HG02943 (cell line): ENCODE data around the gene RNASE3.
"Not testable (repeated sequence)": the region's sequence is repeated elsewhere in the genome, so short reads cannot be mapped to it uniquely, and the experiment has no call there.

ENCODE experiments used
- ATAC-seq: cut with Tn5 transposase; IDR thresholded peaks from one replicate; pipeline ENCODE4 v1.9.1; 2021; ENCODE audit warnings: mild to moderate bottlenecking, low read depth, moderate library complexity; ENCODE audit not compliant: unreplicated experiment

The RNASE3 gene

DNA sequence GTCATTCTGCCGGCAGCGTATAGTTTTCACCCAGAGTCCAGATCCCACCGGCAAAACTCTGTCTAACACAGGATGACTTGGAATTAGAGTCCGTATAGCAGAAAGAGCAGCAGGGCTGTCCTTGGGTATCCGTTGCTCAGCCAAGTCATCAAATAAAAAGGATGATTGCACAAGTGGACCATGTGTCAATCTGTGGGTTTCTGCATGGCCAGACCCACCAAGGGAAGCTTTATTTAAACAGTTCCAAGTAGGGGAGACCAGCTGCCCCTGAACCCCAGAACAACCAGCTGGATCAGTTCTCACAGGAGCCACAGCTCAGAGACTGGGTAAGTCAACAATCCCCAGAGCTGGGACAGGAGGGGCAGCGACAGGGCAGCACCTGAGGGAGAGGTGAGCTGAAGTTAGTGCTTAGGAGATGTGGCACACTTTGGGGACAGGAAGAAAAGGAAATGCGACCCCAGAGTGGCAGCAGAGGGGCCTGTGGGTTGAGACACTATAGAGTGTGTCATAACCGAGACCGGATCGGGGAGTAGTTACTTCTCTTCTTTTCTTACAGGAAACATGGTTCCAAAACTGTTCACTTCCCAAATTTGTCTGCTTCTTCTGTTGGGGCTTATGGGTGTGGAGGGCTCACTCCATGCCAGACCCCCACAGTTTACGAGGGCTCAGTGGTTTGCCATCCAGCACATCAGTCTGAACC lies at the start of gene RNASE3:
TSS of gene RNASE3 (plus strand) at position 260 of the 700 bp plus-strand sequence. CDS start at position 562, 302 bp downstream.
- ATAC-seq: not testable (repeated sequence)

DNA sequence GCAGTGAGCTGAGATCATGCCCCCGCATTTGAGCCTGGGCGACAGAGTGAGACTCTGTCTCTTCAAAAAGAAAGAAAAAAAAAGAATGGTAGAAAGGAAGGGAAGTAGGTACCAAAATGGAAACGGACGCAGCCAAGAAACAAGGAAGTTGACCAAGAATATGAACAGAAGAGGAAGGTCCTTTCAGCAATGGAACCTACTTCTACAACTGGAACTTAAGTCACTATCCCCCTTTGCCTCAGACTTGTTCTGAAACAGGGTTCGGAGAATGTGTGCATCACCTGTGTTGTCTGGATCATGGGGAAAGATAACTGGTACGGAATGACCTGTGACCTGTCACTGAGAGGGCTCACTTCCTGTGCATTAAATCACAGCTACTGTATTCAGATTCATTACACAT lies 44.6 kb upstream of the RNASE3 start:
- ATAC-seq: no peak

DNA sequence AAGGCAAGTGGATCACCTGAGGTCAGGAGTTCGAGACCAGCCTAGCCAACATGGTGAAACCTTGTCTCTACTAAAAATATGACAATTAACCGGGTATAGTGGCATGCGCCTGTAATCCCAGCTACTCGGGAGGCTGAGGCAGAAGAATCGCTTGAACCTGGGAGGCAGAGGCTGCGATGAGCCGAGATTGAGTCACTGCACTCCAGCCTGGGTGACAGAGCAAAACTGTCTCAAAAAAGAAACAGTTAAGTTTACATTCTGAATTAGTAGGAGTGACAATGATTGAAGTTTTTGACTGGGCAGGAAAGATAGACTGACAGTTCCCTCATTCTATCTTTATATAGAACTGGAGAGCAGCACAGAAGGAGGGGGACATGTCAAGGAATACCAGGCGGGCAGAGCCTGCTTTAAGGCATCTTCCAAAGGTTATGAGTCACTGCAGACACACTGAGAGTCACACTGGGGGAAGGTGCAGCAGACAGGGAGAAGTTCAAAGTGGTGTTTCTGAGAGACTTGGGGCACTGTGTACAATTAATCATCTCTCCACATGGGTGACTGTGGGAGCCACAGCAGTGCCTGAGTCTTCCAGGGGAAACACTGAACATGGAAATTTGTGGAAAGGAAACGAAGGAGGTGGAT lies 42.8 kb upstream of the RNASE3 start:
- ATAC-seq: no peak

DNA sequence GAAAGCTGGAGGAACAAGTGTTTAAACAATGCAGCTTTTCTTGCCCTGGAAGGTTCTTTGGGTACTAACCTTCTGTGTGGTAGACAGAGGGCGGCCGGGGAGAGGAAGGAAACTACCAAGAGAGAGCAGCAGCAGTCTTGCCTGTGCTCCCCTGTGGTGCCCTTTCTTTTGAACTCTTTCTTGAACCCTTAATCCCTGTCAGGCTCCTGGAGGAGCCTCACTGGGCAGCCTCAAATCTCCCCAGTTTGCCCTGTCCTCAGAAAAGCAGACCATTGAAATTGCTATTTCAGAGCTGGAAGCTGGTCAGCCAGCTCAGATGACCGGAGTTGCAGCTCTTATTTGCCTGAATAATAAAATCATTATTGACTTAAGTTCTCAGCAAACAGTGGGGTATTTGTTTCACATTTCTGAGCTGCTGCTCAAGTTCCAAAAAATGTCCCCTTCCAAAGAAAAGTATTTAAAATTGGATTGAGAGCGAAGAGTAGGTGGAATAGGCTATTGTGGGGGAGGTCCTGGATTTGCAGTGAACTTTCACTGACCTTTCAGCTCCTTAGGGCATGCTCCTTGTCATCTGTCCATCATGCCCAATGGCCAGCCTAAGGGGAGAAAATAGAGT lies 42.1 kb upstream of the RNASE3 start:
- no peak for ATAC-seq

DNA sequence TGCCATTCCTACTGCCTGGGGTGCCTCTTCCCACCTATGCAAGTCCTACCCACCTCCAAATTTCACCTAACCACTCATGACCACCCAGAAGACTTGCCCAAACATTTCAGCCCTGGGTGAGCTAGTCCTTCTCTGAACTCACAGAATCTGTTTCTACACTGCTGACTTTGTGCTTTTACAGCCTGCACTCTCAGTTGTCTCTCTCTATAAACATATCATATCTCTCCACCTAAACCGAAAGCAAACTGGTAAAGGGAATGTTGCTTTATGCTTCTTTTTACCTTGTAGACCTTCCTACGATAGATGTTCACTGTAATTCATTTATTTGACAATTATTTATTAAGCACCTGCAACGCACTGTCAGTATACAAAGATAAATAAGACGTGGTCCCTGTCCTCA lies 38.1 kb upstream of the RNASE3 start:
- no peak for ATAC-seq

DNA sequence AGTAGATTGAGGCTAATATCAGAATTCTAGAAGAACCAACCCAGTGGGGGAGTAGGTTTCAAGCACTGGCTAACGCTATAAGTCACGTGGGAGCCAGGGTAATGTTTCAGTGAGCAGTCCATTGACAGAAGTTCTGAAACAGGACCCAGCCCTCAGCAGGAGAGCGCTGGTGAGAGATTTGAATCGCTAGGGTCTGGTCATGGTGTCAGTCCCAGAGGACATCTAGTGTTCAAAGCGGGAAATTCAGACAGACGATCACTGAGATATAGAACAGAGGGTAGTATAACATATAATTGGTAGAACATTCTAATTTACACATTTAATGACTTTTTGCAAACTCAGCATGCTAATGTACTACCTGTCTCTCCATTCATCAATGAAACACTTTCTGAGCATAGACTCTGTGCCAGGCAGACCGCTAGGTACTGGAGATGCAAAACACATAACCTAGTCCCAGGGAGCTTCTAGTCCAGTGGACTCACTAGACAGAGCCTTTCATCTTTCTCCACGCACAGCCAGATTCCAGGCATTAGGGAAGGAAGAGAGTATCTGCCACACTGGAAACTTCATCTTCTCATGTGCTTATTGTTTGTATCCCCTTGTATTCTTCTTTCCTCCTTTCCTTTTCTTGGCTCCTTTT lies 35.4 kb upstream of the RNASE3 start:
- ATAC-seq: peak; percentile 87

DNA sequence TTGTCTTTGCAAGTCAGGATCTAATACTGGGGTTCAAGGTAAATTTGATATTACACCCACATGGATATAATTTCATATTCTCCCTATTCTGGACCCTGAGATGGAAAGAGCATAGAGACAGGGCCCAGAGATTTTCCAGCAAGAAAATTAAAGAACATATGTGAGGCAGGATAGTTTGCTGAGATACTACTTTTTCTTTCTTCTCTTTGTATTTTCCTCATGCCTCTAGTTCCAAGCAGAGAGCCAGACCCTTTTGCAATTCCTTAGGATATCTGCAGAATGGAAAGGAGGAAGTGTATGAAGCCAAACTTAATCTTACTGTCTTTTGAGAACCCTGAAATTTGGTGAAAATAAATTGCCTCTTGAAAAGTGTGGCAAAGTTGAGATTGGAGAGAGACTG lies 34.0 kb upstream of the RNASE3 start:
- no peak for ATAC-seq

DNA sequence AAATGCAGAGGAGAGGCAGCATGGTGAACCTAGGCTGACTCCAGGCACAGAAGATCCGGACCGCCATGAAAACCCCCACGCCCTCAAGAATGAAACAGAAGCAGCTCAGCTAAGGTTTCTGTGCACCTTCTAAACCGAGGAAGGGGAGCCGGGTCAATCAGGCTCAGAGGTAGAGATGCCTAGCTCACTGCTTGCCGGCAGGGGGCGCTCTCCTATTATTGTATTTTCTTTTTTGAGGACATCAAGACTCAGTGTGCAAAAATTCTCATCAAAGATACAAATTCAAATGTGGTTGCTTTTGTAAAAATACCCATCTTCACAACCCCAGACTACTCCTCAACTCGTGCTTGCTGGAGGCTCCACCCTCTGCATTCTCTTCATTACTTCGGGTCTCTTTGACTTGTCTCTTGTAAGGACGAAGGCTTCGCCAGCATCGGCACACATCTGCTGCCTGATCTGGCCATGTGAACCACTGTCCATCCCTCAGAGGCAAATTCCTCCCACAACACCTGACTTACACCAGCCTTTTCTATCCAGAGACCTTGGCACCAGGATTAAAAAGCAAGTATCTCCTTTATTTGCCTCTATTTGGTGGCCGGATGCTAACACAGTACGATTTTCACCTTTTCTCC lies 33.4 kb upstream of the RNASE3 start:
- no peak for ATAC-seq

DNA sequence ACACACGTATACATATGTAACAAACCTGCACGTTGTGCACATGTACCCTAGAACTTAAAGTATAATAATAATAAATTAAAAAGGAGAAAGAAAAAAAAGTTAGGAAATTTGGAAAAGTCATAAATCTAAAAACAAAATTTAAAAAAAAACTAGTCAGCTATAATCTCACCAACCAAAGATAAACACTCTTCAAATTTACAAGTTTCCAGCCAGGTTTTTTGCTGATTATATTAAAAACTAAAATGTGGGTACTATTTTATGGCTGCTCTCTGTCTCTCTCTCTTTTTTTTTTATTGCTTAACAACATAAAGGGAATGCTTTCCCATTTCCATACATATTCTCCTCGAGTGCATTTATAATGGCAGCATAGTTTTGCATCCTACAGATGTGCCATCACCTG lies 25.0 kb upstream of the RNASE3 start:
- no peak for ATAC-seq

DNA sequence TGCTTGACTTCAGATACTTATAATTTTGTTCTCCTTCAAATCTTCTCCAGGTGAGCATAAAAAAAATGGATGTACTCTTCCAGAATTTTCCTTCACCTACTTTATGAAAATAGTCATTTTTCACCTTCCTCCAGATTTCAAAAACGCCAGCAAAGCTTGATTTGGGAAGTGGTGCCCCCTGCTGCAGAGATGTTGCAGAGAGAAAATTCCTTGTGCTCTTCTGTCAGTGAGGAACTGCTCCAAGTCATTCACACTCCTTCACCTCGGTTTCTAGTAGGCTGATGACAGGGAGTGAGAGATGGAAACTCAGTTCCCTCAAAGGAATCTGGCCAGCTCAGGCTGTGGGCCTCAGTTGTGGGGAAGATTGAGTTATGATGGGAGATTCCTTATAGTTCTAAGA lies 24.2 kb upstream of the RNASE3 start:
- no peak for ATAC-seq

DNA sequence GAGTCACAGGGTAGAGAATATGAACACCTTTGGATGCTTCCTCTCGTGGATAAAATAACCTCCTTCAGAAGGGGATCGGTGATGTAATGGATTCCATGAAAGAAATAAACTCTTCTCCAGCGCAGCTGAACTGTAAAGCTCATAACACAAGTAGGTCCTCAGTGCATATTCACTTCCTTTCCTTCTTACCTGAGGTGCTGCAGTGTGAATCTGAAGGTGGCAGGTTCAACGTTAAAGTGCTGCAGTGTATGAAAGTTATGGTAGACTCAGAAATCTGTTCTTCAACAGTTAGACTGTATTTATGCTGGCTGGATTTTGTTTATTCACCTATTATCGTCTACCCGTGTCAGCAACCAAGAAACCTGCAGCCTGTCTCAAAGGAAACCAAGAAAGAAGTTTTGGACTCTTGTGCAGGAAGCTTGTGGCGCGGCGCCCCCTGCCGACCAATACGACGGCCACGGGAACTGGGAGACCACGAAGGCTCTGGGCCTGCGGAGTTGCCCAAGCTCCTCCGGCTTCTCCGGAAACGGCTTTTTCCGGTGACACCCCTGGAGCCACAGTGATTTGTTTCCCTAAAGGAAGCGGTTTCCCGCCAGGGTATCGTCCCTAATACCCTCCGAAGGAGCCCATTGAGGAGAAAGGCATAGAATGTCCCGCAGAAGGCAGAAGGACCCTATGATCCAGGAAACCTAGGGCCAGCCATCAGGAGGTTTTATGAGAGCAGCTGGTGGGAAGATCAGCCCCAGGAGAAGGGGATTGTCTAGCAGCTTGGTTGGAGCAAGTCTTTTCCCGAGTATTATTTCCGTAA lies 17.6 kb upstream of the RNASE3 start:
- ATAC-seq: peak; percentile 61

DNA sequence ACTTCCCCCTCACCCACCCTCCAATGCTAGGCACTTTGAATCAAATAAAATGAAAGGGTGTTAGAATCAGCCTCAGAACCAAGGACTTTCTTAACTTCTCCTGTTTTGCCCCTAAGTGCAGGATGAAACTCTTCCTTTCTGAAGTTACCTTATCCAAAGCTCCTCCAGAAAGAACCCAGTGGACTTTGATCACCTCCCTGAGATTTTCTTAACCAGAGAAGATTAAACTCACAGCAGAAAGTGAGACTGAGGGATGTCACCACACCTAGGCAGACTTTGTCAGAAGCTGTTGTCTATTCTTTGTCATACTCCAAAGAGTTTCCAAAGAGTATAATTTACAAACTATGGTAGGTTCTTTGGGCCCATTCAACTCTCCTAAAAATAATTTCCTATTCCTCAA lies 14.2 kb upstream of the RNASE3 start:
- no peak for ATAC-seq

DNA sequence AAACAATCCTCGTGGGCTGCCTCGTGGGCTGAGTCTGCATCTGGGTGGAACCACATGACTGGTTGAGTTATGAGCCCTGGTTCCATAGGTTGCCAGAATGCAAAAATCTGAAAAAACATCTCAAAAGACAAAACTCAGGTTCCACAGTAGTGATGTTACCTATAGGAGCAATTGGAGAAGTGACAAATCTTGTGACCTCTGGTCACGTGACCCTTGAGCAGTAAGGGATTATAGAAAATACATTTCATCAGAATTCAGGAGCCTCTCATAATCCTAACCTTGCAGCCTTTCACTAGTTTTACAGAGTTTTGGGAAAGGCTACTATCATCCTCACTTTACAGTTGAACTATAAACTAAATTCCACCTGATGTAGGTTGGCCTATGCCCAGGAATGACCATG lies 12.5 kb upstream of the RNASE3 start:
- ATAC-seq: no peak

DNA sequence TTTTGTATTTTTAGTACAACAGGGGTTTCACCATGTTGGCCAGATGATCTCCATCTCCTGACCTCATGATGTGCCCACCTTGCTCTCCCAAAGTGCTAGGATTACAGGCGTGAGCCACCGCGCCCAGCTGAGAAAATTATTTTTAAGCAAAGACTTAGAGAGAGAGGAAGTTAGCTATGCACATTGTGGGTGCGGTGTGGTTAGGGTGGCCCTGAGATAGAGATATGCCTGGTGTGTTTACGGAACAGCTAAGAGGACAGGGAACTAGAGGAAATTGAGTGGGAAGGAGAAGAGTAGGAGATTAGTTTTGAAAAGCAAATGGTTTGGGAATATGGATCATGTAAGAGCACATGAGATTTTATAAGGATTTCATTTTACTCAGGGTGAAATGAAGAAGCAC lies 10.0 kb upstream of the RNASE3 start:
- ATAC-seq: not testable (repeated sequence)

DNA sequence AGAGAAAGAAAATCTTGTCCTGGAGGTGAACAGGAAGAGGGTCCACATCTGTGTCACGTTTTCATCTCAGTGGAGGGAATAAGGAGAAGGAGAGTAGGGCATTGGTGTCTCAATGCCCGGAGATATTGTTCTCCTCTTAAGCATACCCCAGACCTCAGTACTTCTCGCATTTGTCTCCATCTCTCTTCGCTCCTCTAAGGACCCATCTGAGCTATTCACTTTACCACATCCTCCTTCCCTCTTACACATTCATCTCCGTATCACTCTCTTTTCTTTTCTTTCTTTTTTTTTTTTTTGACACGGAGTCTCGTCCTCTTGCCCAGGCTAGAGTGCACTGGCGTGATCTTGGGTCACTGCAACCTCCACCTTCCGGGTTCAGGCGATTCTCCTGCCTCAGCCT lies 8.4 kb upstream of the RNASE3 start:
- not testable (repeated sequence) for ATAC-seq

DNA sequence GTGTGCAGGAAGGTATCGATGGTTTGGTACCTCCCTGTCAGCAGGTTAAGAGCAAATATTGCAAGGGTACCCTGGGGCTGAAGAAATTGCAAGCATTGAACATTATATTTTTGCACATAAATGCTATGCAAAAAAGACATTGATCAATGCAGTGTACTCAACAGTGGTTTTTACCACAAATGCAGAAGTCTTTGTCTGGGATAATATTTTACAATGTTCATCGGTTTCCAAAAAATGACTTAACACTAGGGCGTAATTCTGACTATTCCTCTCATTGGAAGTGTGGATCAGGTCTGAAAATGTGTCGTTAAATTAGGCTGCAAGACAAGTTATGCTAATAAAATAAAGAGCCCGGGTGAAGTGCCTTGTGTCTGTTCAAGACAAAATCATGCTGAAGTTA lies 2.8 kb upstream of the RNASE3 start:
- not testable (repeated sequence) for ATAC-seq

DNA sequence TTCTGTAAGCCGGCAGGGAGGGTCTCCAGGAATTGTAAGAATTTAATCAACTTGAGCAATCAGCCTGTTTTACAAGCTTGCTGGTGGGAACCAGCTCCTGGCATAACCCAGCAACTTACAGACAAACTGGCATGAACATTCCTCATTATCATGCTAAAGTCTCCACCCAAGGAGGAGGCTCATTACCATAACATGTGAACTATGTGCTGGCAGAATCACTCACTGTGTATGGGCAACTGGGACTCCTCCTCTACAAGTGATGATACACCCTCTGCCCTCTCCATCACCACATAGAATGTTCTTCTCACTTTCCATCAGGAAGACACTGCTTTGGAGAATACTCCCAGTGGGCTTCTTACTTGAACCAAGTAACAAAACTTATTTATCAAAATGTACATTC lies 4.1 kb downstream of the RNASE3 start:
- not testable (repeated sequence) for ATAC-seq

DNA sequence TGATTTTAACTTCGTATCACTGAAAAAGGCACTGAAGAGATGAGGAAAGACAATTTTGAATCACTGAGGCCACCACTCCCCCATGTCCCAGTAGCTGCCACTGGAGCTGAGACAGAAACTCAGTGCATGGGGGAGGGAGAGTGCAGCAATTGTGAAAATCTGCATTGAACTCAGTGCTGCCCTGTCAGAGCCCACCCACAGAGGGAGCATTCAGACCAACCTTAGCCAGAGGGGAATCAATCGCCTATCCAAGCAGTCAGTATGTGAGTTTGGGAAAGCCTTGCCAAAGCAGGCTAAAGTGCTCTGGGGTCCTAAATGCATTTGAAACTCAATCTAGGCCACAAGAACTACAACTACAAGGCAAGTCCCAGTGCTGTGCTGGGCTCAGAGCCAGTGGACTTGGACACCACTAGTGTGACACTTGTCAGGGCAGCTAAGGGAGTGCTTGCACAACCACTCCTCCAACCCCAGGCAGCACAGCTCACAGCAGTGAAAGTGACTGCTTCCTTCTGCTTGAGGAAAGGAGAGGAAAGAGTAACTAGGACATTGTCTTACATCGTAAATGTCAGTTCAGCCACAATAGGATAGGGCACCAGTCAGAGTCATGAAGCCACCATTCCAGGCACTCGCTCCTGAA lies 13.3 kb downstream of the RNASE3 start:
- no peak for ATAC-seq

DNA sequence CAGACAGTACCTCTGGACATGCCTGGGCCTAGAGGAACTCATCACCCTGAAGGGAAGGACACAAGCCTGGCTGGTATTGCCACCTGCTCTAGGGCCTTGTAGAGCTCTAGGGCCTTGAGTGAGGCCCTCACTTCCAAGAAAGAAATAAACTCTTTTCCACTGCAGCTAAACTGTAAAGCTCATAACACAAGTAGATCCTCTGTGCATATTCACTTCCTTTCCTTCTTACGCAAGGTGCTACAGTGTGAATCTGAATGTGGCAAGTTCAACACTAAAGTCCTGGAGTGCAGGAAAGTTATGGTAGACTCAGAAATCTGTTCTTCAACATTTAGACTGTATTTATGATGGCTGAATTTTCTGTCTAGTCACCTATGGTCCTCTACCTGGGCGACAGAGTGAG lies 14.5 kb downstream of the RNASE3 start:
- no peak for ATAC-seq

DNA sequence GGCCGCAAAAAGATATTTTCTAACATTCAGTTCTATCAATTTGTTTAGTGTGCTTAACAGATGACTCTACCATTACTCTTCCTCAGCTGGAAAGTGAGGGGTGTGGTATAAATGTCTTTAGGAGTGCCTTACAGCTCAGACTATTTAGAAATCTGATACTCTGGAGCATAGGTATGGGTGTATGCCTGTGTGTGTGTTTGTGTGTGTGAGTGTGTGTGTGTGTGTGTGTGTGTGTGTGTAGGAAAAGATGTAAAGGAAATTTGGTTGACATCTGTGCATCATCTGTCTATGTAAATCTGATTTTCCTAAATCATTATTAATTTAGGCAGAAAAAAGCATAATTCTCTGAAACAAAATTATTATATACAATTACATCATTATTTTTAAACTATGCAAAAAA lies 16.0 kb downstream of the RNASE3 start:
- ATAC-seq: no peak
